Measurements from ENCODE around the gene CAMSAP3. TPM values are rescaled to one million over a fixed set of nuclear protein-coding genes. Genes with fewer than 3 reads are reported as not detected.

CAMSAP3 gene
- total RNA-seq, 1 donor from 2014 or later = 12.8 TPM

DNA sequence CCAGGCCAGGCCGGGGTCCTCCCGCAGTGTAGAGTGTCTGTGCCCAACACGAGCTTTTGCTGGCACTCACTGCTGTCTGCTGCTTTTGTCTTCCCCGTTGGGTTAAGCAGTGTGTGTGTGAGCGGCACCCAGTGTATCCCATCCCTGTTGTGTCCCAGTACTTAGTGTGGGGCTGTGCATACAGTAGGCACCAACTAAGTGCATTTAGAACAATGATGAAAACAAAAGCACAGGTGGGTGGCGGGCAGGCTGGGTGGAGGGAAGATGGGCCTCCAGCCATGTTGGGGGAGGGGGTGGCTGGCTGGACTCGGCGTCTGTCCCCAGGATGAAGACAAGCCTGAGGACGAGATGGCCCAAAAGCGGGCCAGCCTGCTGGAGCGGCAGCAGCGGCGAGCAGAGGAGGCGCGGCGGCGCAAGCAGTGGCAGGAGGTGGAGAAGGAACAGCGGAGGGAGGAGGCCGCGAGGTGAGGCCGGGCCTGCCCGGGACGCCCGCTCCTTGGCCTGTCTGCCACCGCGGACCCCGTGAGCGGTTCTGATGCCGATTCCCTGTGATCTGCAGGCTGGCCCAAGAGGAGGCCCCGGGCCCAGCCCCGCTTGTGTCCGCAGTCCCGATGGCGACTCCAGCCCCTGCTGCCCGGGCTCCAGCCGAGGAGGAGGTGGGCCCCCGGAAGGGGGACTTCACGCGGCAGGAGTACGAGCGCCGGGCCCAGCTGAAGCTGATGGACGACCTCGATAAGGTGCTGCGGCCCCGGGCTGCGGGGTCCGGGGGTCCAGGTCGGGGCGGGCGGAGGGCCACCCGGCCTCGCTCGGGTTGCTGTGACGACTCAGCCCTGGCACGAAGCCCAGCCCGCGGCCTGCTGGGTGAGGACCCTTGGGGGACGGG, 19.4 kb downstream of the CAMSAP3 start:
- DNase-seq (ENCODE audit: extremely low spot score in 2 of 2) = no peak
- peaks cover 0 to 18% of the 10 kb centered on the region in 2 donors for H3K36me3 ChIP-seq
- no peak overlapping the region for H3K4me3 ChIP-seq
- no peak overlapping the region for H3K27ac ChIP-seq
- H3K4me1 ChIP-seq = no peaks in the 10 kb centered on the region
- intact Hi-C loops (cut with DNase I) = no loop called here
- TF ChIP-seq, protein P1, sequence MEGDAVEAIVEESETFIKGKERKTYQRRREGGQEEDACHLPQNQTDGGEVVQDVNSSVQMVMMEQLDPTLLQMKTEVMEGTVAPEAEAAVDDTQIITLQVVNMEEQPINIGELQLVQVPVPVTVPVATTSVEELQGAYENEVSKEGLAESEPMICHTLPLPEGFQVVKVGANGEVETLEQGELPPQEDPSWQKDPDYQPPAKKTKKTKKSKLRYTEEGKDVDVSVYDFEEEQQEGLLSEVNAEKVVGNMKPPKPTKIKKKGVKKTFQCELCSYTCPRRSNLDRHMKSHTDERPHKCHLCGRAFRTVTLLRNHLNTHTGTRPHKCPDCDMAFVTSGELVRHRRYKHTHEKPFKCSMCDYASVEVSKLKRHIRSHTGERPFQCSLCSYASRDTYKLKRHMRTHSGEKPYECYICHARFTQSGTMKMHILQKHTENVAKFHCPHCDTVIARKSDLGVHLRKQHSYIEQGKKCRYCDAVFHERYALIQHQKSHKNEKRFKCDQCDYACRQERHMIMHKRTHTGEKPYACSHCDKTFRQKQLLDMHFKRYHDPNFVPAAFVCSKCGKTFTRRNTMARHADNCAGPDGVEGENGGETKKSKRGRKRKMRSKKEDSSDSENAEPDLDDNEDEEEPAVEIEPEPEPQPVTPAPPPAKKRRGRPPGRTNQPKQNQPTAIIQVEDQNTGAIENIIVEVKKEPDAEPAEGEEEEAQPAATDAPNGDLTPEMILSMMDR (IDR thresholded peaks at IDR 0.05) = no peak
- no peak for TF ChIP-seq POLR2A (IDR thresholded peaks at IDR 0.05)
- TF ChIP-seq POLR2AphosphoS5 (IDR thresholded peaks at IDR 0.05; ENCODE audit: insufficient read depth in 1 of 2, low read depth in 1 of 2) = no peak
- no peaks in the 10 kb centered on the region for H3K27me3 ChIP-seq
- no peaks in the 10 kb centered on the region for H3K9me3 ChIP-seq

DNA sequence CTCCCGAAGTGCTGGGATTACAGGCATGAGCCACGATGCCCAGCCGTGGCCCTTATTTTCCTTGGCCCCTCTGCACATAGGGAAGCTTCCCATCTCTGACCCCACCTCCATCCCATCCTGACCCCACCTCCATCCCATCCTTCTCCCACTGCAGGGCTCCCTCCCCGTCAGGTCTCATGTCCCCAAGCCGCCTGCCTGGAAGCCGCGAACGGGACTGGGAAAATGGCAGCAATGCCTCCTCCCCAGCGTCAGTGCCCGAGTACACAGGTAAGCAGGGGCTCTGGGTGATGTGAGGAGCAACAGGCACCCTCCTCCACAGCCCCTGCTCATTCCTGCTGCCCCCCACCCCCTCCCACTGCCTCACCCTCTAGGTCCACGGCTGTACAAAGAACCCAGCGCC, 21.5 kb downstream of the CAMSAP3 start:
- Histone ChIP-seq H3K4me1 (no peaks in the 10 kb centered on the region), H3K27me3 (no peaks in the 10 kb centered on the region), H3K36me3 (peaks cover 0 to 39% of the 10 kb centered on the region in 2 donors), H3K27ac (no peak overlapping the region), H3K4me3 (no peak overlapping the region), H3K9me3 (no peaks in the 10 kb centered on the region)
- DNase-seq (ENCODE audit: extremely low spot score in 2 of 2) = no peak
- intact Hi-C loops (cut with DNase I) = no loop called here
- TF ChIP-seq POLR2AphosphoS5 (IDR thresholded peaks at IDR 0.05; ENCODE audit: insufficient read depth in 1 of 2, low read depth in 1 of 2) (no peak), POLR2A (IDR thresholded peaks at IDR 0.05) (no peak)
- TF ChIP-seq, protein P1 (IDR thresholded peaks at IDR 0.05) = no peak

DNA sequence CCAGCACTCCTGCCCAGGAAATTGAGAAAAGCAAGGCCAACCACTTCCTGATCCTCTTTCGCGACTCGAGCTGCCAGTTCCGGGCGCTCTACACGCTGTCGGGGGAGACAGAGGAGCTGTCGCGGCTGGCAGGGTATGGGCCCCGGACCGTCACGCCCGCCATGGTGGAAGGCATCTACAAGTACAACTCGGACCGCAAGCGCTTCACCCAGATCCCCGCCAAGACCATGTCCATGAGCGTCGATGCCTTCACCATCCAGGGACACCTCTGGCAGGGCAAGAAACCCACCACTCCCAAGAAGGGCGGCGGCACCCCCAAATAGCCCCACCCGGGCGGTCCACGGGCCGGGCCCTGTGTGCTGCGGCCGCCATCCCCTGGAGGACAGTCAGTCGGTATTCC, 22.1 kb downstream of the CAMSAP3 start:
- H3K9me3 ChIP-seq = no peaks in the 10 kb centered on the region
- H3K4me1 ChIP-seq = no peaks in the 10 kb centered on the region
- H3K4me3 ChIP-seq = no peak overlapping the region
- H3K36me3 ChIP-seq = peaks cover 0 to 44% of the 10 kb centered on the region in 2 donors
- no peak for DNase-seq (ENCODE audit: extremely low spot score in 2 of 2)
- intact Hi-C loops (cut with DNase I) = no loop called here
- H3K27ac ChIP-seq = no peak overlapping the region
- no peak for TF ChIP-seq POLR2AphosphoS5 (IDR thresholded peaks at IDR 0.05; ENCODE audit: insufficient read depth in 1 of 2, low read depth in 1 of 2)
- TF ChIP-seq POLR2A (IDR thresholded peaks at IDR 0.05) = no peak
- TF ChIP-seq, protein P1 (IDR thresholded peaks at IDR 0.05) = no peak
- H3K27me3 ChIP-seq = no peaks in the 10 kb centered on the region

DNA sequence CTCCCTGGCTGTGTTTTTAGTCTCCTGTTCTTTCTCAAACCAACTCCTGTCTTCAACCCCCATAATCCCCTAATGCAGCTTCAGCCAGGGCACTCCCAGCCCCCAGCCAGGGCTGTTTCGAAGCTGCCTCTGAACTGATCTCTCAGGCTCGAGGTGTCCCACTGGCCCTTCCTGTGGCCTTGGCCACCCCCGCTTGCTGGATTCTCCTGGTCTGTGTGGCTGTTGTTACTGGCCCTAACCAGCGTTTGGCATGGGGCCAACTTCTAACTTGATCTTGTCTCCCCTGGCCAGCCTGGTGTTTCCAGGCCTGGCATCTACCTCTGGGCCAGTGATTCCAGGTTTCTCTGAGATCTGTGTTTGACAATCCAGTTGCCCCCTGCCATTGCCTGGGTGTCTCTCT, 22.7 kb downstream of the CAMSAP3 start:
- no peaks in the 10 kb centered on the region for H3K27me3 ChIP-seq
- intact Hi-C loops (cut with DNase I) = no loop called here
- peak overlapping the region; percentile 39 for H3K27ac ChIP-seq
- no peaks in the 10 kb centered on the region for H3K9me3 ChIP-seq
- TF ChIP-seq POLR2AphosphoS5 (IDR thresholded peaks at IDR 0.05; ENCODE audit: insufficient read depth in 1 of 2, low read depth in 1 of 2) = no peak
- TF ChIP-seq POLR2A (IDR thresholded peaks at IDR 0.05) = no peak
- TF ChIP-seq, protein P1 (IDR thresholded peaks at IDR 0.05) = no peak
- no peak for DNase-seq (ENCODE audit: extremely low spot score in 2 of 2)
- no peaks in the 10 kb centered on the region for H3K4me1 ChIP-seq
- no peak overlapping the region for H3K4me3 ChIP-seq
- H3K36me3 ChIP-seq = peaks cover 0 to 50% of the 10 kb centered on the region in 2 donors
